HG03432 (cell line): ENCODE data around the gene BLOC1S1.
"Not testable (repeated sequence)": the region's sequence is repeated elsewhere in the genome, so short reads cannot be mapped to it uniquely, and the experiment has no call there.

ENCODE experiments used
- ATAC-seq: cut with Tn5 transposase; IDR thresholded peaks from one replicate; pipeline ENCODE4 v1.9.1; 2021; ENCODE audit warnings: mild to moderate bottlenecking, moderate library complexity; ENCODE audit not compliant: unreplicated experiment

BLOC1S1 gene

DNA sequence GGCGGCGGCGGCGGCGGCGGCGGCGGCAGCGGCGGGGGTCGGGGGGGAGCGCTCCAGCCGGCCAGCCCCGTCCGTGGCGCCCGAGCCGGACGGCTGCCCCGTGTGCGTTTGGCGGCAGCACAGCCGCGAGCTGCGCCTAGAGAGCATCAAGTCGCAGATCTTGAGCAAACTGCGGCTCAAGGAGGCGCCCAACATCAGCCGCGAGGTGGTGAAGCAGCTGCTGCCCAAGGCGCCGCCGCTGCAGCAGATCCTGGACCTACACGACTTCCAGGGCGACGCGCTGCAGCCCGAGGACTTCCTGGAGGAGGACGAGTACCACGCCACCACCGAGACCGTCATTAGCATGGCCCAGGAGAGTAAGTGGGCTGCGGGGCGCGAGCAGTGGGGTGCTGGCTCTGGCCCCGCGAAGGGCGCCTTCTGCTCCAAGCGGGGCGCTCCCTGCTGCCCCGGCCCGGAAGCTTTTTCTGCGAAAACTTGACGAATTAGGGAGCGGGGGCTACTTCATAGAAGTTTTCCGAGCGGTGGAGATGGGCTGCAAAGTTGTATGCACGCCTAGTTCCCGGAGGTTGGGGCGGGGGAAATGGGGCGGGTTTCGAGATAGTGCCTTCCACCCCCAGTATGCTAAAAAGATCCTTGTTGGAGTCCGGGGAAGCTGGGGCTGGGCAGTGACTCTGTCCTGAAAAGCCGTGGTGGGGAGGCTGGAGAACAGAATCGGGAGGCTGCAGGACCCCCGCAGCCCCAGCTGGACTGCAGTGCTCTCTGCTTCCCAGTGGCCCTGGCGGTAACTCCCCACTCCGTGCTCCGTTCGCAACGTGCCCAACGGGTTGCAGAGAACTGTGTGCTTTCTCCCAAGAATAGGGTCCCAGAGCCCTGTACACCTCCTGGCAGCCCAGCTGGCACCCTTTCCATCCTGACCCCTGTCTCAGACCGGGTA lies 27.8 kb downstream of the BLOC1S1 start:
- peak; percentile 49 for ATAC-seq

DNA sequence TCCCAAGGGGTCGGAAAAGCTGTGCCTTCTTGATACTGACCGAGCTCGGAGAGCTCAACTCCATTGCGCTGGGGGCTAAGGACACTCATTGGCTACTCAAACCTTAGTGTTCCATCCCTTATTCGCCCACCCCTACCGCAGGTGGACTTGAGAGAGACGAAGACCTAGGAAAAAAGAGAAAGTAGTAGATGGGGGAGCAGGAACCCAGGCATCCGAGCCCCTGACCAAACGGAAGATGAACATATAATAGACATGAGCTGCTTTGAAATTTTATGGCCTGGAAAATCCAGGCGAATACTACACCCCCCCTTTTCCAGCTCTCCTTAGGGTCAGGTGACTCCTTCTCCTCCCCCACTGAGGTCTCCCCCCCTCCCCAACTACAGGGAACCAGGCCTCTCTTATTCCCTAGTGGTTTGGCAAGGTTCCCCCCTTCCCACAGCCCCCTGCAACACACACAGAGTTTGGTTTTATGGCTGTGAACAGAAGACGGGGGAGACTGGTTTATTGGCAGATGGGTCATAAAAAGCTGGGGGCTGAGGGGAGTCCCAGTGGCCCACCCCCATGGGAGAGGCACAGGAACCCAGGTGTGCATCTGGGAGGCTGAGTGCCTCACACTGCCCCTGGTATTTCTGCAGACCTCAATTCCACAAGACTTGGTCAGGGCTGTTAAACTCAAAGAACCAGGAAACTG lies 28.6 kb downstream of the BLOC1S1 start:
- no peak for ATAC-seq

DNA sequence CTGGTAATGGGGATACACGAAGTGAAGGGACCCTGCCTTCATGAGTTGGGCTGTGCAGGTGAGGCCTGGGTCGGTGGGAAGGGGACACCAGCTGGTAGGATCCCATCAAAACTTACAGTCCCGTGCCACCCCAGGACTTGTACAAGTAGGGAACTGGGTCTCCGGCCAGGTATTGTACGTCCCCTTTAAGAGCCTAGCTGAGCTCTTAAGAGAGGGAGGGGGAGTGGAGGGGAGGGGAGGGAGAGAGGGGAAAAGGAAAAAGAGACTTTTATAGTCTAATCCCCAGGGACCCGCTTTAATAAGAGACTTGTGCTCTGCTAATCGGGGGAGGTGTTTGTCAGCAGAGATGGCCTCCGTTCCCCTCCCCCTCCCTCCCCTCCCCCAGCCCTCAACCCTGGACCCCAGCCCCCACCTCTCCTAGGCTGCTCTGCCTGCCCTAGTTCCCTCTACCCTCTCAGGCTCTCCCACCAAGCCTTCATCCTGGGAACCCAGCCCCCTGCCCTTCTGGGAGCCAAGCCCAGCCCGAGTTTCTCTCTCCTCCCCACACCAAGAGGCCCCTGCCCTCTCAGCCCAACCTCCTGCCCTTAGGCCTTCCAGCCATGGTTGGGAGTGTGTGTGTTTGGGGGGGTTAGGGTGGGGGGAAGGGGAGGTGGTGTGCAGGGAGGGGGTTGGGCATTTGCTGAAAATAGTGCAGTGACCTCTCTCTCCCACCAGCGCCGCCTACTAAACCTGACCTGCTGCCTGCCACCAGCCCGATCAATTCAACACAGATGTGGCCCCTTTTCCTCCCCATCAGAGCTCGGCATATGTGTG lies 29.7 kb downstream of the BLOC1S1 start:
- ATAC-seq = no peak

DNA sequence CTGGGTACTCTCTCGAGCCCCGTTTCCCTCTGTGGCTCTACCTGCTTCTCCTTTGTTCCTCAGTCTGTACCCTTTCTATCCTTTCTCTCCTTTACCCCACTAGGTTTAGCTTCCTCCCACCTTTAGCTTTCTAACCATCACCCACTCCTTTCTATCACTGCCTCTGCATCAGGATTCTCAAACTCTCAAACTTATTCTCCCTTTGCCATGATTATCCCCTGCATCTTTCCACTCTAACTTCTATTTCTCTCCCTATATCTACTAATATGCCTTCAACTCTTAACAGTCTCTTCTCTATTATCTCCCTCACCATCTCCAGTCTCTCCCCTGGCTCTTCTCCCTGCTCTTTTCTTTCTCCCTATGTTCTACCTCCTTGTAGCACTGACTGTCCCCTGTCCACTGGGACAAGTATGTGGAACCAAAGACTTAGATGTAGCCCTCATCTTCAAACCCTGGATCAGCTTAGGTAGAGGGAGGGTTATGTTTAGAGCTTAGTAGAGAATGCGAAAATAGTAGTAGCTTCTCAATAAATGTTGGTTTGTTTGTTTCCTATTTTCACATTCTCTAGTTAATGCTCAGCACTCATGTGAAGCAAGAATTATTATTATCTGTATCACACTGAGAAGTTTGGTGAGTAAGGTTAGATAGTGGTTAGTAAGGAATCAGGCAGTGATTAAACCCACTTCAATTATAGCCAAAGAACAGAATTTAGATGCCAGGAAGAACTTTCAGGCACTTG lies 30.5 kb downstream of the BLOC1S1 start:
- no peak for ATAC-seq

DNA sequence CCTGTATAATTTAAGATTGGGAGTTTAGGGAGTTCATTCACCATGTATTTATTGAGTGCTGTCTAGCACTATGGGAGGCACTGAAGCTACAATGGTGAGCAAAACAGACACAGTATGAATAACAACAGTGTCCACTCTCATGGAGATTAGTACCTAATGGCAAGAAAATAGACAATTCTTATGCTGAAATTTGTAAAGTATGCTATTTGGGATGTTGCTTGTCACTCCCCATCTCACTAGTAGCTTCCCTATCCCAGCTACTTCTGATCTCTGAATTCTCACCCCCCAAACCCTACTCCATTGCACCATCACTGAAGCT lies 31.0 kb downstream of the BLOC1S1 start:
- no peak for ATAC-seq

DNA sequence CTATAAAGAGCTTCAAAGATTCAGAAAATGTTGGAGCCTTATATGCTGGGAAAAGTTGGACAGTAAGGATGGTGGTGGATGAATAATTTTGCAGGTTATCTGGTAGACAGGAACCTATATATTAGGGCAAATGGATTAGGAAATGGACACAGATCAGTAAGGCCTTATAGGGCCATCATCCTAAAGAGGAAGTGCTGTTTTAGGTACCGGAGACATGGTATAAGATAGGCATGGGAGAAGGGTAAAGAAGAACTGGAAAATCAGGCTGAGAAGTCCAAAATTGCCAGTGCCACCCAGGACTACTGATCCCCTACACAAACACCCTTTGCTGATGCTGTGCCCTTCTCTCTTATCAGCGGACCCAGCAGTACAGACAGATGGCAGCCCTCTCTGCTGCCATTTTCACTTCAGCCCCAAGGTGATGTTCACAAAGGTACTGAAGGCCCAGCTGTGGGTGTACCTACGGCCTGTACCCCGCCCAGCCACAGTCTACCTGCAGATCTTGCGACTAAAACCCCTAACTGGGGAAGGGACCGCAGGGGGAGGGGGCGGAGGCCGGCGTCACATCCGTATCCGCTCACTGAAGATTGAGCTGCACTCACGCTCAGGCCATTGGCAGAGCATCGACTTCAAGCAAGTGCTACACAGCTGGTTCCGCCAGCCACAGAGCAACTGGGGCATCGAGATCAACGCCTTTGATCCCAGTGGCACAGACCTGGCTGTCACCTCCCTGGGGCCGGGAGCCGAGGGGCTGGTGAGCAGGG lies 32.6 kb downstream of the BLOC1S1 start:
- no peak for ATAC-seq

DNA sequence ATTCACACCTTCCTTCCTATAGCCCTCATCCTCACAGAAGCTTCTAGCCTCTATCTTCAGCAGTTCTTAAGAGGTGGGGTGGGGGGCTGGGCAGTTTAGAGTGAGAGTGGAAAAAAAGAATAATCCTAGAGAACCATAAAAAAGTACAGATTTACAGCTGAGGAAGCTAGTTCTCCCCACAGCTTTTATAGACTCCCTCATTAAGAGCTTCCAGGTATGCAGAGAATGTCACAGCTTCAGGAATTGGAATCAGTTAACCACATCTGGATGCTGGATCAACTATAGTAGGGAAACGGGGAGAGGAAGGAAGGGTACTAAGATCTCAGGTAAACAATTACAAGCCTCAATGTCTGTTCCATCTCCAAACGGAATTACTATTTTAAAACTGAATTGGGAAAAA lies 39.4 kb downstream of the BLOC1S1 start:
- ATAC-seq = no peak

DNA sequence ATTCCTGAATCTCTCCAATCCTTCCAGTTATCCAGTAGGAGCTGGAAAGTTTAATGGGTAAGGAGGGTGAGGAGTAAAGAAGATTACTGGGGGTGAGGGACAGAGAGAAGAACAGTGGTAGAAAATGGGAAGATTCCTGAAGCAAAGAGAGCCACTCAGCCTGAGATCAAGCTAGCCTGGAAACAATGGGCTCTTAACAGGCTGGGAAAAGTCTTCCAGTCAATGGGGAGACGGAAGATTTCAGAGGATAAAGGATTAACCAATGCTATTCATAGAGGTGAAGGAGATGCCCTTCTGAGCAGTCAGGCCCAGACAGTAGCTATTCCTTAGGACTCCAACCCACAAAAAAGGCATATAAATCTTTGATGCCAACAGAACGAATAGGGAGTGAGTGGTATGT lies 41.9 kb downstream of the BLOC1S1 start:
- no peak for ATAC-seq

DNA sequence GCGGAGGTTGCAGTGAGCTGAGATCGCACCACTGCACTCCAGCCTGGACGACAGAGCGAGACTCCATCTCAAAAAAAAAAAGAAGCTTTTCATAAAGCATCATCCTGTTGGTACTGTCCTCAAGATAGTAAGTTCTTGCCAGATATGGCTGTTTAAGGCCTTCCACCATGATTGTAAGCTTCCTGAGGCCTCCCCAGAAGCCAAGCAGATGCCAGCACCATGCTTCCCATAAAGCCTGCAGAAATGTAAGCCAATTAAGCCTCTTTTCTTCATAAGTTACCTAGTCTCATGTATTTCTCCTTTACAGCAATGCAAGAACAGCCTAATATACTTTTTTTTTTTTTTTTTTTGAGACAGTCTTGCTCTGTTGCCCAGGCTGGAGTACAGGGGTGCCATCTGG lies 42.7 kb downstream of the BLOC1S1 start:
- ATAC-seq = not testable (repeated sequence)

DNA sequence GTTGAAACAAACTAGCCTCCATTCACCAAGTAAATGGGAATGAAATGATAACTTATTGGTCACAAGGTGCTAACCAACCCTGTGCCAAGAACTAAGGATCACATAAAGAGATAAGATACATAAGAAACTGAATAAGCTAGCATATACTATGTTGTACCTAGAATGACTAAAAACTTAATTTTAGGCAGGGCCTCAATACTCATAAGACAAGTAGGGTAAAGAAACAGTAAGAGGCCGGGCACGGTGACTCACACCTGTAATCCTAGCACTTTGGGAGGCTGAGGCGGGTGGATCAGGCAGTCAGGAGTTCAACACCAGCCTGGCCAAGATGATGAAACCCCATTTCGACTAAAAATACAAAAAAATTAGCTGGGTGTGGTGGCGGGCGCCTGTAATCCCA lies 44.8 kb downstream of the BLOC1S1 start:
- no peak for ATAC-seq

DNA sequence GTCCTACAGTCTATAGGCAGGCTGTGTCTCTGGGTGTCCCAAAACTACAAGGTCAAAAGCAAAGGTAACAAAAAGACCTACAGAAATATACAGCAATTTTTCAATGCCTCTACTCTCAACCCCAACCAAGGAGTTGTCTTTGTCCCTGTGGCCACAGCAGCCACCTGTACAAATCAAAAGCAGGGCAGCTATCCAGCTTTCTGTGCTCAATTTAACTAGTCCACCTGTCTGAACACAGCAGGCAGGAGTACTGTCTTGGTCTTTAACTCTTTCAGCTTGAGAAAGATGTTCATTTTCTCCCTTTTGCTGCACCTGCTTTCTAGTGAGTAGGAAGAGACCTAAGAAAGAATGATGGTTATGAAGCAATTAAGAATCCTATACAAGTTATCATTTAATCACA lies 46.8 kb downstream of the BLOC1S1 start:
- no peak for ATAC-seq

DNA sequence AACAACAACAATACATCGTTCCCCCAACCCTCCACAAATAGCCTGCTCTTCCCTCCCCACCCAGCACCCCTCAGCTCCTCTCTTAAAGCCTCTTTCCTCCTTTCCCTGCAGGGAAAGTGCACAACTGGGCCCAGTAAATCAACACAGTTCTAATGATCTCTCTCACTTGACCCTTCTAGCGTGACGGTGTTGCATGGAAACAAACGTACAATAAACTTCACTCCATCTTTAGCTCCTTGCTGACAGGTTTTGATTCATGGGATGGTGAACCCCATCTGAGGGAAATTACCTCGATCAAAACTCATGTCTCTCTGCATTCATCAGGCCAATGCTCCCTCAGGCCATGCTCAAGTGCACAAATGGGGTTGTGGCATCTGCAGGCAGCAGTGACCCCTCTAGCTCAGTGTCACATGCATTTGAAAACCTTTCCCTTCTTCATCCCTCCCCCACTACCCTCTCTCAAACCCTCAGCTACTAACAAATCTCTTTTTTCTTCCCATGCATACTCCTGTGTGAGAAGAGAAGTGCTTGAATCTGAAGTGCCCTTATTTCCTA lies 50.0 kb downstream of the BLOC1S1 start:
- ATAC-seq = no peak

DNA sequence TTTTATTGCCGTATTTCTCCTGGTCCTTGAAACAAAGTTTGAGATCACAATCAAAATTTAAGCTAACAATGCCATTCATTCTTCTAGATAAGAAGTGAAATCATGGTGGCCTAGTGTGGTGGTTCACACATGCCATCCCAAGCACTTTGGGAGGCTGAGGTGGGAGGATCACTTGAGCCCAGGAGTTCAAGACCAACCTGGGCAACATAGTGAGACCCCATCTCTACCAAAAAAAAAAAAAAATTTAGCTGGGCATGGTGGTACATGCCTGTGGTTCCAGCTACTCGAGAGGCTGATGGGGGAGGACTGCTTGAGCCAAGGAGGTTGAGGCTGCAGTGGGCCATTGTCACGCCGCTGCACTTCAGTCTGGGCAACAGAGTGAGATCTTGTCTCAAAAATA lies 51.3 kb downstream of the BLOC1S1 start:
- ATAC-seq = no peak
